Lower leg skin (tissue), 3 donors: ENCODE results near the gene ZFYVE27.

Source experiments
- CTCF ChIP-seq, 3 donors: fragments of 450-650 bp; IDR thresholded peaks; one replicate each; pipeline ENCODE4 v1.5.1; 2016; ENCODE audit warnings: antibody characterized with exemption in 3 of 3, mild to moderate bottlenecking in 3 of 3, moderate library complexity in 2 of 3
- POLR2A ChIP-seq, 2 donors: fragments of 450-650 bp; IDR thresholded peaks; one replicate each; pipeline ENCODE4 v1.6.1; 2016 to 2017; ENCODE audit warnings: antibody characterized with exemption in 2 of 2, mild to moderate bottlenecking in 1 of 2, moderate library complexity in 1 of 2

GRCh38 chr10:97788552-97789442 is 51.9 kb downstream of the ZFYVE27 start:
- TF ChIP-seq CTCF (IDR thresholded peaks at IDR 0.05) (no peak), POLR2A (IDR thresholded peaks at IDR 0.05) (no peak)
